Stimulated activated CD4-positive, alpha-beta T cell treated with anti-CD3 and anti-CD28 coated beads, Interleukin-1b, Interleukin-23, amount 100 ng/mL, for 4 hours (primary cell): ENCODE results near the gene RAB17.

ENCODE experiments used
- DNase-seq, 2 donors: peaks; one replicate each; pipeline ENCODE4 v3.0.0-alpha.2; 2020; ENCODE audit warnings: low read depth in 2 of 2

Gene RAB17

GRCh38 chr2:237564526-237565131 lies 25.9 kb downstream of the RAB17 start:
- no peak for DNase-seq

DNA sequence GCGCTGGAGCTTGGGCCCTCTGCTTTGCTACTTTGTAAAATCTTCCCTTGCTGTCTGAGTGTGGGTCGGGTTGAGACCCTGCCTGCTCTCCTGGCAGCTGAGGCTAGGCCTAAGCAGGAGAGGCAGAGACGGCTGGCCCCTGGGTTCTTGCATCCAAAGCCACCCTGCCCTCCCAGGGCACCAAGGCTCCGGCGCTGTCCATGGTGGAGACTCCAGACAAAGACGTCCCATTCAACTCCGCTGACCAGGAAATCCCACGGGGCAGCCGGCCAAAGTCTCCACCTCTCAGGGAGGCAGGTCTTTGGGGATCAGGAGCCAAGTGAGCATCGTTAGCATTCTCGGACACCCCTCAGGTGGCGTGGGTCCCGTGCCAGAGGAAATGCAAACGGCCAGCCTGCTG lies 26.7 kb downstream of the RAB17 start:
- DNase-seq, result no peak

DNA sequence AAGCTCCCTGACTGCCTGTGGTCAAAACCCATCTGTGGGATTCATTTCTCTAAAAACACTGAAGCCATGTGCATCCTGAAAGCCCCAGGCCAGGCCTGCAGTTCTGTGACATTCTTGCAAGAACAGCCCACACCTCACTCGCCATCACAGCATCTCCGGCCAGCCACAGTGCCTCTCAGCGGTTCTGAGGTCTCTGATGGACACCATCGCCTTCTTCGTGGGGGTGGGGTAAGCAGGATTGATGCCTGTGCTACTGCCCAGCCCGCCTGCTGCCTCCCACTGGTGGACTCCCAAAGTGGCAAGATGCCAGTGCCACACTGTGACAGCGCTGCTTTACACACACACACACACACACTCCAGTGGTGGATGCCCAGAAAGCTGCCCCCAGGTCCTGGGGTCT lies 29.3 kb downstream of the RAB17 start:
- no peak for DNase-seq

GRCh38 chr2:237558961-237559641 lies 31.4 kb downstream of the RAB17 start:
- no peak for DNase-seq

DNA sequence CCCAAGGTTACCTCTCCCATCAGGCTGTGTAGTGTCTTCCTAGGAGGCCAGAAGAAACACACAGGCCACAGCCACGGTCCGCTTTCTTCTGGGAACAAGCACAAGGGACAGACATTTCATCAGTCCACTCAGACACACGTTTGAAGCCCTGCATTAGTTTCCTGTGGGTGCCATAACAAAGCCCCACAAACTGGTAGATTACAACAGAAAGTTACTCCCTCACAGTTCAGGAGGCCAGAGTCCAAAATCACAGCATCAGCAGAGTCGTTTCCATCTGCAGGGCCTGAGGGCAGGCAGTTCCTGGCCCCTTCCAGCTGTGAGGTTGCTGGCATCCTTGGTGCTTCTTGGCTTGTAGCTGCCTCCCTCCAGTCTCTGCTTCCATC lies 32.9 kb downstream of the RAB17 start:
- DNase-seq, result no peak

- DNase-seq, result peak; percentile 4 to 34
These were observed 33.5 kb downstream of the RAB17 start for GRCh38 chr2:237556773-237557632.

GRCh38 chr2:237555560-237555959 lies 35.0 kb downstream of the RAB17 start:
- DNase-seq, result no peak

- no peak for DNase-seq
These were observed 36.6 kb downstream of the RAB17 start for GRCh38 chr2:237553948-237554347.

DNA sequence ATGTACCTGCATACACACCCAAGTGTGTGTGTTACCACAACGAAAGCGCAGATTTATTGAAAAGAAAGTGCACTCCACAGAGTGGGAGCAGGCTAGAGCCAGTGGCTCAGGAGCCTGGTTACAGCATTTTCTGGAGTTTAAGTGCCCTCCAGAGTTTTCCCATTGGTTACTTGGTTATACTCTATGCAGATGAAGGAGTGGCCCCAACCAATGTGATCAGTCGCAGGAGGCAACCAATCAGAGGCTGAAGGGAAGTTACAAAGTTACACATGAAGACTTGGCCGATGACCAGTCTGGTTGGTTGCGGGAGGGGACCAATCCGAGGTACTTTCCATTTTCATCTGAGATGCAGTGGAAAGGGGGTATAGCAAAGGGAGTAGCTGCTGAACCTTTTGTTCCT lies 37.6 kb downstream of the RAB17 start:
- no peak for DNase-seq

DNA sequence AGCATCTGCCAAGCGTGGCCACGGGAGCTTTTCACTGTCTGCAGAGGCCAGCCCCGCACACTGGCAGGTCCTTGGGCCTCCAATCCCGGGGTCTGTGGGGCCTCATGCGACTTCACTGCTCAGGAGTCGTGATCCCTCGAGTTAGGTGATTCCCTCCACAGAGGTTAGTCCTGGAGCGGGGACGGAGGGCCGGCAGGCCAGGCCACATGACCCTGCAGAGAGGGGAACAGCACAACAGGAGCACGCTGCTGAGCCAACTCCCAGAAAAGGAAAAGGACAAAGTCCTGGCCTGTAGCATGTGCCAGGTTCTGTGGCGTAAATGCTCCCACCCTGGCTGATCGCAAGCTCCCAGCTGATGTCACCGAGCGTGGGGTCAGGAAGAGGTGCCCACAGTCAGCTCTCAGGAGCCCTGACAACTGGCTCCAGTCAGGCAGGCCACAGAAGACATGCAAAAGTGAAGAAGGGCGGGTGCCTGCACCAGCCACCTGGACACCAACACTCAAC lies 39.4 kb downstream of the RAB17 start:
- no peak for DNase-seq

DNA sequence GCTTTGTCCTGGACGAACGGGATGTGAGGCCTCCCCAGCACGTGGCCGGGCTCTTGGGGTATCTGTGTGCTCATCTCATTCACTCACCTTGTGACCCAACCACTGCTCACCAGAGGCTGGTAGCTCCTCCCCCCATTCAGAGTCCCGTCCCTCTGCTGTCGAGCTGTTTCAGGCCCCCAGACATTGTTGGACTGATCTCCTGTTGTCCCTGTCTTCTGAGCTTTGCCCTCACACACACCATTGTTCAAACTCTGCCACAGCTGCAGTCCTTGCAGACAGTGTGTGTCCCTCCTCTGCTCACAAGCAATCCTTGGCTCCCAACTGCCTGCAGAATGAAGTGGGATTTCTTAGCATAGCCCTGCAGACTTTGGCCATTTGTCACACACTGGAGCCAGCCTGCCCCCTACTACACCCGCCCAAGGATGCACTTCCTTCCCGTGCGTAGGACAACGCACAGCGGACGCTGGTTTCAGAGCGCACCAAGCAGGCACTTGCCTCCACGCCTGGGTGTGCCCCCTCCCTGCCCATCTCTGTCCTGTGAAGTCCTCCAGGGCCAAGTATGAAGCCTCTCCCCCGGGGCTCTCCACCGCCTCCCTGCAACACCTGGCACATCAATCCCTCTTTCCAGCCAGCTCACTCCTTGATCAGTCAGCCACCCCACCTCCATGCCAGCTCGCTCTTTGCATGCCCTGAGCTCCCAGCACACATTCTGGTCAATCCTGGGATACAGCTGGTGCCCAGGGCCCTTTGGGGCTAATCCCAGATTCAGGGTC lies 40.7 kb downstream of the RAB17 start:
- DNase-seq, result no peak

- no peak for DNase-seq
These were observed 41.3 kb downstream of the RAB17 start for GRCh38 chr2:237549216-237549615.

- no peak for DNase-seq
These were observed 42.6 kb downstream of the RAB17 start for GRCh38 chr2:237547841-237548416.

GRCh38 chr2:237546876-237547395 lies 43.6 kb downstream of the RAB17 start:
- no peak for DNase-seq

DNA sequence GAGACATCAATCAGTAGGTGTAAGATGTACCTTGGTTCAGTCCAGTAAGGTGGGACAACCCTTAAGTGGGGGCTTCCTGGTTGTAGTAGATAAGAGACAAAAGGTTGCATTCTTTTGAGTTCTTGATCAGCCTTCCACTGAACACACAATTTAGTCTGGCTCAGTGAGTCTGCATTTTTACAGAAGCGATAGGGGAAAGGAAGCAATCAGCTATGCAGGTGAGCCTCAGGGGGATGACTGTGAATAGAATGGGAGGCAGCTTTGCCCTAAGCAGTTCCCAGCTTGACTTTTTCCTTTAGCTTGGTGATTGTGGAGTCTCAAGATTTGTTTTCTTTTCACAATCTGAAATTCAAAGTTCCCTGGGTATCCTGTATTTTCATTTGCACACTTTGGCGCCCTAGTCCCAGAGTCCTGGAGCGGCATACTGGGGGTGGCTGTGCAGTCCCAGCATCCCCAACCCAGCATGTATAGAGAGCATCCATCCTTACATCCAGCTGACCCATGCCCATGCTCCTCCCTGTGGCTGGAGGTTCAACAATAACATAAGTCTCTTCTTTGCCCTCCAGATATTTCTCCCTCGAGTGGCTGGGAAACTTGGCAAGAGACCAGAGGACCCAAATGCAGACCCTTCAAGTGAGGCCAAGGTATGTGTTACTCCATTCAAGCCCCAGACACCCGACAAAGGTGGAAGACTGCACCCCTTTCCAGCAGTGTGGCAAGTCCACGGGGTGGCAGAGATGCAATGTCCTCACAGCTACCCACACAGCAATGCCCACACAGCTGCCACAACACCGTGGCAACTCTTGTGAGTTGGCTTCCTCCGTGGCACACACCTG lies 44.3 kb downstream of the RAB17 start:
- DNase-seq, result no peak

GRCh38 chr2:237542001-237542704 lies 48.4 kb downstream of the RAB17 start:
- DNase-seq, result no peak

GRCh38 chr2:237541243-237541642 lies 49.3 kb downstream of the RAB17 start:
- no peak for DNase-seq

DNA sequence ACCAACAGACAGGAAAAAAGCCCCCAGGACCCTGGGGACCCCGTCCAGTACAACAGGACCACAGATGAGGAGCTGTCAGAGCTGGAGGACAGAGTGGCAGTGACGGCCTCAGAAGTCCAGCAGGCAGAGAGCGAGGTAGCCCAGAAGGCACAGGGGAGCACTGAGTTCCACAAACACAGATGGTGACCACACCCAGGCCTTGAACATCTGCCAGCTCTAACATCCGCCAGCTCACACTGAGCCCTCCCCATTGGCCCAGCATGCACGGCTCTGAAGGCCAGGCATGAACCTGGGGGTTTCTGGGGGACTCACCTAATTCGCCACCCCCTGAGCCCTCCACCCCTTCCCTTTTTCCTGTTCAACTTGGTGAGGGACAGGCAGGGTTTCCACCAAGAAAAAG lies 49.7 kb downstream of the RAB17 start:
- no peak for DNase-seq

- DNase-seq, result no peak
These were observed 50.2 kb downstream of the RAB17 start for GRCh38 chr2:237540223-237540775.
